ENCODE results near the gene CAMK2A. TPM values are rescaled to one million over a fixed set of nuclear protein-coding genes. Genes with fewer than 3 reads are reported as not detected.

Gene CAMK2A
- polyA plus RNA-seq, 1 of the 3 experiments (the other 2 are of a cell fraction), result 0.10 TPM

DNA sequence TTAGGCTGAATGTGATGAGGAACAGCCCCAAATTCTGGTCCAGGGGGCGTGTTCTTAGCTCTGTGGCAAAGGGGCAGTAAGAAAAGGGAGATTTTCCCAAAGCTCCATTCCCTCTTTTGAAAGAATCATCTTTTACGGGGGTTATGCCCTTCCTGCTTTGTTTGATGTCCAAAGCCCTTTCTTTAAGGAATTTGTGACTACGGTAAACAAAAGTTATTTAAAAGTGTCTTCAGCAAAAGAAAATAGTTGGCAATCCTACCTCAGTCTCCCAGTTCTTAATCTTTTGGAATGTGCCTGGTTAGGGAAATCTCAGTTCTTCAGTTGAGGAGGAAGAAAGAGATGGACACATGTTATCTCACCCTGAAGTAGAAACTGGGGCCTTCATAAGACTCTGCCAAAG, 37.6 kb upstream of the CAMK2A start:
- Histone ChIP-seq H4K20me1 (ENCODE audit: insufficient read depth) (no peaks in the 10 kb centered on the region), H3K4me2 (no peak overlapping the region), H2AFZ (ENCODE audit: low read depth) (no peak overlapping the region), H3K27ac (ENCODE audit: low read depth in 2 of 2, low read length in 1 of 2) (no peak overlapping the region), H3K27me3 (ENCODE audit: insufficient read depth) (no peaks in the 10 kb centered on the region), H3K9ac (no peak overlapping the region), H3K4me1 (ENCODE audit: control insufficient read depth in 1 of 2, insufficient read depth in 2 of 2, low read depth in 1 of 2, low read length in 1 of 2) (no peaks in the 10 kb centered on the region), H3K4me3 (ENCODE audit: low read depth in 2 of 2, low read length in 1 of 2) (no peak overlapping the region), H3K9me2 (no peaks in the 10 kb centered on the region), H3K9me3 (no peaks in the 10 kb centered on the region), H3K79me2 (ENCODE audit: insufficient read depth) (no peaks in the 10 kb centered on the region), H3K36me3 (replicated peaks in 1 of 2; ENCODE audit: control insufficient read depth in 1 of 2, insufficient read depth in 2 of 2, low read length in 1 of 2) (no peaks in the 10 kb centered on the region), H3F3A (replicated peaks; ENCODE audit: insufficient read depth) (no peaks in the 10 kb centered on the region)
- ChIA-PET POLR2A (no interaction called here), CTCF (interaction anchor here (0.9 to 5.5 kb wide), 3 partner anchors 9 to 109 kb away, joined by 3 to 27 read pairs (median 3); no protein-coding TSS in a partner anchor)
- TF ChIP-seq SMC3 (IDR thresholded peaks at IDR 0.05; ENCODE audit: low read depth, low read length), result no peak
- DNase-seq, result no peak
- WGBS (ENCODE audit: low lambda C conversion rate), result 86% methylated on average over 3 of the region's 3 CpGs

- Histone ChIP-seq H3K27me3 (ENCODE audit: insufficient read depth) (no peaks in the 10 kb centered on the region), H3K4me1 (ENCODE audit: control insufficient read depth in 1 of 2, insufficient read depth in 2 of 2, low read depth in 1 of 2, low read length in 1 of 2) (no peaks in the 10 kb centered on the region), H3K27ac (ENCODE audit: low read depth in 2 of 2, low read length in 1 of 2) (no peak overlapping the region), H2AFZ (ENCODE audit: low read depth) (no peak overlapping the region), H3K79me2 (ENCODE audit: insufficient read depth) (no peaks in the 10 kb centered on the region), H3K36me3 (replicated peaks in 1 of 2; ENCODE audit: control insufficient read depth in 1 of 2, insufficient read depth in 2 of 2, low read length in 1 of 2) (no peaks in the 10 kb centered on the region), H3K9me2 (no peaks in the 10 kb centered on the region), H3K4me3 (ENCODE audit: low read depth in 2 of 2, low read length in 1 of 2) (no peak overlapping the region), H3K9ac (no peak overlapping the region), H4K20me1 (ENCODE audit: insufficient read depth) (no peaks in the 10 kb centered on the region), H3K4me2 (no peak overlapping the region), H3K9me3 (no peaks in the 10 kb centered on the region), H3F3A (replicated peaks; ENCODE audit: insufficient read depth) (peaks cover 4% of the 10 kb centered on the region)
- DNase-seq, result no peak
- 79% methylated on average over 2 of the region's 2 CpGs for WGBS (ENCODE audit: low lambda C conversion rate)
- TF ChIP-seq RXRA (IDR thresholded peaks at IDR 0.05; ENCODE audit: borderline replicate concordance, low read depth) (no peak), JUND (IDR thresholded peaks at IDR 0.05) (no peak), EZH2phosphoT487 (IDR thresholded peaks at IDR 0.05; ENCODE audit: borderline replicate concordance, low read depth) (no peak), MXI1 (IDR thresholded peaks at IDR 0.05; ENCODE audit: low read depth, low read length) (no peak), SMC3 (IDR thresholded peaks at IDR 0.05; ENCODE audit: low read depth, low read length) (no peak), GABPA (IDR thresholded peaks at IDR 0.05; ENCODE audit: low read depth) (no peak), RCOR1 (IDR thresholded peaks at IDR 0.05; ENCODE audit: low read length) (no peak), EP300 (IDR thresholded peaks at IDR 0.05; ENCODE audit: borderline replicate concordance in 1 of 2, low read depth in 1 of 2, low read length in 1 of 2) (no peak), TEAD4 (IDR thresholded peaks at IDR 0.05; ENCODE audit: borderline replicate concordance, insufficient read depth) (no peak)
- TF ChIP-seq, protein P1, sequence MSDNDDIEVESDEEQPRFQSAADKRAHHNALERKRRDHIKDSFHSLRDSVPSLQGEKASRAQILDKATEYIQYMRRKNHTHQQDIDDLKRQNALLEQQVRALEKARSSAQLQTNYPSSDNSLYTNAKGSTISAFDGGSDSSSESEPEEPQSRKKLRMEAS (IDR thresholded peaks at IDR 0.05; ENCODE audit: low read depth), result no peak
- CTCF ChIA-PET, result interaction anchor here (1.2 to 5.5 kb wide), 2 partner anchors 9 to 24 kb away, joined by 3 to 27 read pairs; no protein-coding TSS in a partner anchor
- POLR2A ChIA-PET, result no interaction called here
Measured at GRCh38 chr5:150326707-150327106, 37.1 kb upstream of the CAMK2A start.

- ChIA-PET POLR2A (no interaction called here), CTCF (interaction anchor here (0.6 kb wide), 1 partner anchor 19 kb away, joined by 3 read pairs; no protein-coding TSS in a partner anchor)
- DNase-seq, result no peak
- TF ChIP-seq TEAD4 (IDR thresholded peaks at IDR 0.05; ENCODE audit: borderline replicate concordance, insufficient read depth), result no peak
- no peak for TF ChIP-seq FOSL2 (IDR thresholded peaks at IDR 0.05; ENCODE audit: borderline replicate concordance, low read depth)
- no peak for TF ChIP-seq NFIC (IDR thresholded peaks at IDR 0.05; ENCODE audit: borderline replicate concordance)
- TF ChIP-seq, protein P1 (IDR thresholded peaks at IDR 0.05; ENCODE audit: low read depth), result no peak
- TF ChIP-seq, protein P2, sequence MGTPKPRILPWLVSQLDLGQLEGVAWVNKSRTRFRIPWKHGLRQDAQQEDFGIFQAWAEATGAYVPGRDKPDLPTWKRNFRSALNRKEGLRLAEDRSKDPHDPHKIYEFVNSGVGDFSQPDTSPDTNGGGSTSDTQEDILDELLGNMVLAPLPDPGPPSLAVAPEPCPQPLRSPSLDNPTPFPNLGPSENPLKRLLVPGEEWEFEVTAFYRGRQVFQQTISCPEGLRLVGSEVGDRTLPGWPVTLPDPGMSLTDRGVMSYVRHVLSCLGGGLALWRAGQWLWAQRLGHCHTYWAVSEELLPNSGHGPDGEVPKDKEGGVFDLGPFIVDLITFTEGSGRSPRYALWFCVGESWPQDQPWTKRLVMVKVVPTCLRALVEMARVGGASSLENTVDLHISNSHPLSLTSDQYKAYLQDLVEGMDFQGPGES (IDR thresholded peaks at IDR 0.05; ENCODE audit: low read depth, low read length), result no peak
- no peak for TF ChIP-seq POLR2AphosphoS5 (IDR thresholded peaks at IDR 0.05; ENCODE audit: low read depth, low read length)
- no peak for TF ChIP-seq CTCF (IDR thresholded peaks at IDR 0.05)
- TF ChIP-seq EZH2phosphoT487 (IDR thresholded peaks at IDR 0.05; ENCODE audit: borderline replicate concordance, low read depth), result no peak
- no peak for TF ChIP-seq RCOR1 (IDR thresholded peaks at IDR 0.05; ENCODE audit: low read length)
- TF ChIP-seq GATA2 (CRISPR knock-in tag; IDR thresholded peaks at IDR 0.05), result no peak
- TF ChIP-seq JUND (IDR thresholded peaks at IDR 0.05), result no peak
- no peak for TF ChIP-seq USF2 (IDR thresholded peaks at IDR 0.05; ENCODE audit: borderline replicate concordance, low read depth, low read length)
- TF ChIP-seq ELF1 (IDR thresholded peaks at IDR 0.05), result no peak
Measured at GRCh38 chr5:150325426-150325825, 35.9 kb upstream of the CAMK2A start.

More at GRCh38 chr5:150325426-150325825, 35.9 kb upstream of the CAMK2A start:
- no peaks in the 10 kb centered on the region for H3K9me2 ChIP-seq
- H3K27ac ChIP-seq (ENCODE audit: low read depth in 2 of 2, low read length in 1 of 2), result no peak overlapping the region
- no peak overlapping the region for H2AFZ ChIP-seq (ENCODE audit: low read depth)
- H3K4me1 ChIP-seq (ENCODE audit: control insufficient read depth in 1 of 2, insufficient read depth in 2 of 2, low read depth in 1 of 2, low read length in 1 of 2), result no peaks in the 10 kb centered on the region
- WGBS (ENCODE audit: low lambda C conversion rate), result 97% methylated on average over 4 of the region's 4 CpGs
- H3K27me3 ChIP-seq (ENCODE audit: insufficient read depth), result no peaks in the 10 kb centered on the region
- peaks cover 6% of the 10 kb centered on the region for H3F3A ChIP-seq (replicated peaks; ENCODE audit: insufficient read depth)
- H3K36me3 ChIP-seq (replicated peaks in 1 of 2; ENCODE audit: control insufficient read depth in 1 of 2, insufficient read depth in 2 of 2, low read length in 1 of 2), result no peaks in the 10 kb centered on the region
- no peaks in the 10 kb centered on the region for H4K20me1 ChIP-seq (ENCODE audit: insufficient read depth)
- H3K4me2 ChIP-seq, result no peak overlapping the region
- no peaks in the 10 kb centered on the region for H3K9me3 ChIP-seq
- H3K9ac ChIP-seq, result no peak overlapping the region
- H3K79me2 ChIP-seq (ENCODE audit: insufficient read depth), result no peaks in the 10 kb centered on the region
- no peak overlapping the region for H3K4me3 ChIP-seq (ENCODE audit: low read depth in 2 of 2, low read length in 1 of 2)
